CD14-positive monocyte (primary cell): ENCODE results near the gene RDH12. TPM values are rescaled to one million over a fixed set of nuclear protein-coding genes. Genes with fewer than 3 reads are reported as not detected.
A peak's percentile ranks its signal among the peaks of the same experiment; 100 is the strongest.

ENCODE experiments used
- DNase-seq, 3 donors: peaks; one replicate each; pipeline ENCODE4 v3.0.0-alpha.2; 2011 to 2022
- H2AFZ ChIP-seq: 2 replicates; pipeline ENCODE4 v1.6.0; 2012; ENCODE audit warnings: mild to moderate bottlenecking, low read depth, low read length, inconsistent platforms; ENCODE audit not compliant: insufficient read depth, poor library complexity, severe bottlenecking
- H3K27ac ChIP-seq, 2 donors: 1 replicate in 1 of 2; 2 replicates in 1 of 2; pipeline ENCODE4 v1.5.1; 2012 to 2013; ENCODE audit warnings: low read length in 2 of 2, control low read depth in 1 of 2, inconsistent platforms in 1 of 2, low read depth in 1 of 2, mild to moderate bottlenecking in 1 of 2
- H3K27me3 ChIP-seq, 2 donors: one replicate each; pipeline versions ENCODE4 v1.6.0 to v1.6.1; 2011 to 2013; ENCODE audit warnings: low read length in 2 of 2; ENCODE audit not compliant: control insufficient read depth in 2 of 2, insufficient read depth in 2 of 2
- H3K36me3 ChIP-seq, 2 donors: replicated peaks in 1 of 2; 1 replicate in 1 of 2; 2 replicates in 1 of 2; pipeline versions ENCODE4 v1.5.1 to v1.6.1; 2012 to 2013; ENCODE audit warnings: low read length in 2 of 2, control low read depth in 1 of 2, inconsistent platforms in 1 of 2, mild to moderate bottlenecking in 1 of 2; ENCODE audit not compliant: insufficient read depth in 2 of 2, control insufficient read depth in 1 of 2
- H3K4me1 ChIP-seq, 2 donors: 1 replicate in 1 of 2; 2 replicates in 1 of 2; pipeline versions ENCODE4 v1.5.1 to v1.6.1; 2012 to 2013; ENCODE audit warnings: low read length in 2 of 2, control low read depth in 1 of 2, inconsistent platforms in 1 of 2, mild to moderate bottlenecking in 1 of 2, moderate library complexity in 1 of 2; ENCODE audit not compliant: insufficient read depth in 2 of 2, control insufficient read depth in 1 of 2
- H3K4me2 ChIP-seq: replicated peaks from 2 replicates; pipeline ENCODE3; 2012; ENCODE audit warnings: low read length, moderate library complexity, mild to moderate bottlenecking; ENCODE audit not compliant: poor library complexity, severe bottlenecking; ENCODE audit errors: extremely low read depth
- H3K4me3 ChIP-seq, 3 experiments: fragments of 200-600 bp in 1 of 3; sonication (generic) in 1 of 3; replicated peaks in 1 of 3; 1 replicate in 2 of 3; 2 replicates in 1 of 3; pipeline ENCODE4 v1.5.1; 2011 to 2013; ENCODE audit warnings: low read length in 3 of 3, mild to moderate bottlenecking in 3 of 3, control low read depth in 2 of 3, low read depth in 2 of 3, inconsistent platforms in 1 of 3, moderate library complexity in 1 of 3
- H3K79me2 ChIP-seq: 2 replicates; pipeline ENCODE4 v1.6.0; 2012; ENCODE audit warnings: mild to moderate bottlenecking, control low read depth, inconsistent platforms, low read length, moderate library complexity; ENCODE audit not compliant: insufficient read depth
- H3K9ac ChIP-seq: 2 replicates; pipeline ENCODE4 v1.6.0; 2017; ENCODE audit warnings: low read length, mild to moderate bottlenecking; ENCODE audit not compliant: insufficient read depth, poor library complexity, severe bottlenecking
- H3K9me3 ChIP-seq, 2 donors: replicated peaks in 1 of 2; 1 replicate in 1 of 2; 2 replicates in 1 of 2; pipeline versions ENCODE4 v1.5.1 to v1.6.1; 2012 to 2013; ENCODE audit warnings: low read length in 2 of 2, control low read depth in 1 of 2; ENCODE audit not compliant: control insufficient read depth in 1 of 2, insufficient read depth in 1 of 2
- H4K20me1 ChIP-seq: 2 replicates; pipeline ENCODE4 v1.6.0; 2012; ENCODE audit warnings: mild to moderate bottlenecking, low read length, control low read depth, moderate library complexity; ENCODE audit not compliant: insufficient read depth
- H3K27ac Mint-ChIP-seq, 7 donors: one replicate each; pipeline ENCODE4 v1.8.0; 2020; ENCODE audit warnings: mild to moderate bottlenecking in 7 of 7, mixed read lengths in 7 of 7, moderate library complexity in 6 of 7, inconsistent platforms in 2 of 7
- H3K27me3 Mint-ChIP-seq, 3 donors: one replicate each; pipeline ENCODE4 v1.8.0; 2021 to 2022; ENCODE audit warnings: low read depth in 3 of 3, mild to moderate bottlenecking in 3 of 3, mixed read lengths in 3 of 3, moderate library complexity in 3 of 3, inconsistent platforms in 1 of 3
- H3K36me3 Mint-ChIP-seq, 2 donors: one replicate each; pipeline ENCODE4 v1.8.0; 2020; ENCODE audit warnings: mixed read lengths in 2 of 2, inconsistent platforms in 1 of 2, mild to moderate bottlenecking in 1 of 2
- H3K4me1 Mint-ChIP-seq: one replicate; pipeline ENCODE4 v1.8.0; 2020; ENCODE audit warnings: mild to moderate bottlenecking, mixed read lengths
- H3K4me3 Mint-ChIP-seq, 2 donors: one replicate each; pipeline ENCODE4 v1.8.0; 2020; ENCODE audit warnings: mild to moderate bottlenecking in 2 of 2, mixed read lengths in 2 of 2, moderate library complexity in 1 of 2
- H3K9me3 Mint-ChIP-seq, 7 donors: one replicate each; pipeline ENCODE4 v1.8.0; 2020 to 2022; ENCODE audit warnings: mixed read lengths in 7 of 7, mild to moderate bottlenecking in 6 of 7, moderate library complexity in 6 of 7, inconsistent platforms in 2 of 7
- CTCF ChIP-seq: fragments of 200-600 bp; IDR thresholded peaks from one replicate; pipeline ENCODE4 v1.8.0; 2022; ENCODE audit warnings: antibody characterized with exemption, mild to moderate bottlenecking
- WGBS: methylation state at CpG from one replicate; pipeline ENCODE4 v1.1.5; 2013; ENCODE audit warnings: missing lambda C conversion rate; ENCODE audit not compliant: insufficient coverage; 5-methylcytosine and 5-hydroxymethylcytosine counted together
- intact Hi-C, 2 donors: fragments of 100-400 bp; cut with micrococcal nuclease; formaldehyde crosslinking; loops; one replicate each; pipeline versions ENCODE4 v1.15.0 to v1.15.1; 2023
- polyA plus RNA-seq, 3 donors: library from polyadenylated mRNA; depleted of rRNA in 1 of 3; unstranded in 2 of 3; stranded (reverse) in 1 of 3; fragments of 300-500 nt in 2 of 3; fragments of >200 nt in 1 of 3; fragmentation: Illumina TruSeq in 2 of 3; gene quantifications; 1 replicate in 2 of 3; 2 replicates in 1 of 3; pipeline ENCODE4 v1.2.3, GENCODE V29; 2012 to 2021

The RDH12 gene
- polyA plus RNA-seq, 3 donors = 0.17 TPM; not detected in 2

DNA sequence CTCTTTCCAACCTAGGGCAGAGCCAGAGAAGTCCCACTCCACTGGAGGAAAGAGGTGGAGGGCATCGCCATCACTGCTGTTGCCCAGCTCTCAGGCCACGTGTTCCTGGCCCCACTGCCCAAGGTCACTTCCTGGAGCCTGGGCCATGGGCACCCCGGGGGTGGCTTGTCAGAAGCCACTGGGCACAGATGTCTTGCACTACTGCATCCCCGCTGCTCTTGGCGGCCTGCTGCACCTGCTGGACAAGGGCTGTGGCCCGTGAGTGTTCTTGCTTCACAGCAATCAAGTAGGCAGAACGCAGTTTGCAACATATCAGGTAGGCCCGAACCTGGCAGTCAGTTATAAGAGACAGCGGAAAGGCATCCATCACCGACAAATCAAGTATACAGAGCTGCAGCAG, 46.6 kb downstream of the RDH12 start:
- no peaks in the 10 kb centered on the region for H4K20me1 ChIP-seq
- no peak overlapping the region for H3K4me2 ChIP-seq
- peaks cover 0 to 1% (median 0%) of the 10 kb centered on the region in 7 donors for H3K9me3 Mint-ChIP-seq
- H3K36me3 Mint-ChIP-seq = peaks cover 74 to 79% of the 10 kb centered on the region in 2 donors
- H3K27ac ChIP-seq = no peak overlapping the region
- H3K27ac Mint-ChIP-seq = no peak overlapping the region
- H3K36me3 ChIP-seq = peaks cover 60 to 74% of the 10 kb centered on the region in 2 donors
- no peaks in the 10 kb centered on the region for H3K4me1 Mint-ChIP-seq
- no peaks in the 10 kb centered on the region for H3K9me3 ChIP-seq
- no peak for TF ChIP-seq CTCF
- no peak overlapping the region for H3K4me3 Mint-ChIP-seq
- no peaks in the 10 kb centered on the region for H3K79me2 ChIP-seq
- no peak for DNase-seq
- peaks cover 0 to 2% (median 1%) of the 10 kb centered on the region in 3 donors for H3K27me3 Mint-ChIP-seq
- no peak overlapping the region for H3K9ac ChIP-seq
- H3K4me1 ChIP-seq = no peaks in the 10 kb centered on the region
- H2AFZ ChIP-seq = no peak overlapping the region
- H3K27me3 ChIP-seq = no peaks in the 10 kb centered on the region
- intact Hi-C loops = no loop called here
- H3K4me3 ChIP-seq = no peak overlapping the region
- 100% methylated on average over 6 of the region's 10 CpGs for WGBS

- Histone ChIP-seq H3K36me3 (peaks cover 72 to 86% of the 10 kb centered on the region in 2 donors), H2AFZ (no peak overlapping the region), H3K79me2 (no peaks in the 10 kb centered on the region), H3K27me3 (no peaks in the 10 kb centered on the region), H3K4me2 (no peak overlapping the region), H3K9ac (no peak overlapping the region), H3K4me3 (no peak overlapping the region), H3K27ac (no peak overlapping the region), H4K20me1 (no peaks in the 10 kb centered on the region), H3K4me1 (no peaks in the 10 kb centered on the region), H3K9me3 (no peaks in the 10 kb centered on the region)
- no peak for TF ChIP-seq CTCF
- peak overlapping the region in 1 of 7 donors; percentile 17 for H3K27ac Mint-ChIP-seq
- H3K4me3 Mint-ChIP-seq = no peak overlapping the region
- peaks cover 0 to 1% (median 0%) of the 10 kb centered on the region in 3 donors for H3K27me3 Mint-ChIP-seq
- H3K36me3 Mint-ChIP-seq = peaks cover 86 to 91% of the 10 kb centered on the region in 2 donors
- no peaks in the 10 kb centered on the region for H3K9me3 Mint-ChIP-seq
- intact Hi-C loops = no loop called here
- no peaks in the 10 kb centered on the region for H3K4me1 Mint-ChIP-seq
- 98% methylated on average over 5 of the region's 6 CpGs for WGBS
- DNase-seq = no peak
Observed at GRCh38 chr14:67749341-67750084, 47.8 kb downstream of the RDH12 start.
